Trophoblast cell (in vitro differentiated cells and primary cell): ENCODE measurements around the gene TBPL1.

Experiments
- DNase-seq, 2 donors: peaks; one replicate each; pipeline ENCODE4 v3.0.0-alpha.2; 2016
- H2AFZ ChIP-seq: 2 replicates; pipeline ENCODE4 v1.6.1; 2013; ENCODE audit warnings: low read length, moderate library complexity, mild to moderate bottlenecking; ENCODE audit not compliant: insufficient read depth, poor library complexity
- H2AK5ac ChIP-seq: 2 replicates; pipeline ENCODE4 v1.6.1; 2013; ENCODE audit warnings: mild to moderate bottlenecking, low read length
- H2BK120ac ChIP-seq: 2 replicates; pipeline ENCODE4 v1.6.1; 2013; ENCODE audit warnings: low read length, mild to moderate bottlenecking, moderate library complexity; ENCODE audit not compliant: insufficient read depth, poor library complexity
- H2BK12ac ChIP-seq: 2 replicates; pipeline ENCODE4 v1.6.1; 2013; ENCODE audit warnings: mild to moderate bottlenecking, low read length, moderate library complexity
- H2BK5ac ChIP-seq: 2 replicates; pipeline ENCODE4 v1.6.1; 2013; ENCODE audit warnings: low read length, low read depth, moderate library complexity, mild to moderate bottlenecking; ENCODE audit not compliant: poor library complexity
- H3K14ac ChIP-seq: 2 replicates; pipeline ENCODE4 v1.6.1; 2013; ENCODE audit warnings: mild to moderate bottlenecking, low read length
- H3K18ac ChIP-seq: 2 replicates; pipeline ENCODE4 v1.6.1; 2013; ENCODE audit warnings: mild to moderate bottlenecking, low read length
- H3K23ac ChIP-seq: 2 replicates; pipeline ENCODE4 v1.6.1; 2013; ENCODE audit warnings: low read length
- H3K27ac ChIP-seq: 2 replicates; pipeline ENCODE4 v1.5.1; 2013; ENCODE audit warnings: low read depth, mild to moderate bottlenecking, inconsistent platforms, low read length, moderate library complexity
- H3K27me3 ChIP-seq: 2 replicates; pipeline ENCODE4 v1.6.1; 2013; ENCODE audit warnings: inconsistent platforms, mild to moderate bottlenecking, low read length, moderate library complexity; ENCODE audit not compliant: insufficient read depth
- H3K36me3 ChIP-seq, 2 experiments: 1 replicate in 1 of 2; 2 replicates in 1 of 2; pipeline ENCODE4 v1.6.1; 2013; ENCODE audit warnings: low read length in 2 of 2, mild to moderate bottlenecking in 2 of 2, moderate library complexity in 1 of 2; ENCODE audit not compliant: insufficient read depth in 2 of 2, control insufficient read depth in 1 of 2
- H3K4ac ChIP-seq: 2 replicates; pipeline ENCODE4 v1.6.1; 2013; ENCODE audit warnings: low read depth, mild to moderate bottlenecking, low read length, moderate library complexity
- H3K4me1 ChIP-seq, 2 experiments: 1 replicate in 1 of 2; 2 replicates in 1 of 2; pipeline ENCODE4 v1.6.1; 2013; ENCODE audit warnings: low read length in 2 of 2, mild to moderate bottlenecking in 2 of 2, moderate library complexity in 1 of 2; ENCODE audit not compliant: insufficient read depth in 2 of 2, control insufficient read depth in 1 of 2
- H3K4me2 ChIP-seq: 2 replicates; pipeline ENCODE4 v1.6.1; 2013; ENCODE audit warnings: inconsistent platforms, mild to moderate bottlenecking, low read length, moderate library complexity
- H3K4me3 ChIP-seq: 2 replicates; pipeline ENCODE4 v1.5.1; 2013; ENCODE audit warnings: mild to moderate bottlenecking, low read depth, low read length, inconsistent platforms
- H3K79me1 ChIP-seq: one replicate; pipeline ENCODE4 v1.6.1; 2013; ENCODE audit warnings: low read length
- H3K79me2 ChIP-seq: 2 replicates; pipeline ENCODE4 v1.6.1; 2013; ENCODE audit warnings: low read length, mild to moderate bottlenecking; ENCODE audit not compliant: control insufficient read depth, insufficient read depth, poor library complexity
- H3K9ac ChIP-seq: 2 replicates; pipeline ENCODE4 v1.6.1; 2013; ENCODE audit warnings: mild to moderate bottlenecking, low read length
- H3K9me3 ChIP-seq: 2 replicates; pipeline ENCODE4 v1.6.1; 2013; ENCODE audit warnings: low read depth, mild to moderate bottlenecking, control low read depth, inconsistent platforms, low read length; ENCODE audit not compliant: insufficient read depth
- H4K12ac ChIP-seq: 2 replicates; pipeline ENCODE4 v1.6.1; 2013; ENCODE audit warnings: low read depth, mild to moderate bottlenecking, low read length, moderate library complexity
- H4K8ac ChIP-seq: 2 replicates; pipeline ENCODE4 v1.6.1; 2013; ENCODE audit warnings: low read depth, mild to moderate bottlenecking, low read length, moderate library complexity
- H4K91ac ChIP-seq: one replicate; pipeline ENCODE4 v1.6.1; 2013; ENCODE audit warnings: low read depth, mild to moderate bottlenecking, low read length, moderate library complexity
- WGBS: extraction: QIAGEN DNeasy Blood & Tissue Kit; methylation state at CpG from one replicate; pipeline ENCODE4 v1.1.7; 2013; ENCODE audit warnings: missing lambda C conversion rate; ENCODE audit not compliant: insufficient read length, insufficient coverage; ENCODE audit errors: extremely low coverage; 5-methylcytosine and 5-hydroxymethylcytosine counted together

Gene TBPL1

DNA sequence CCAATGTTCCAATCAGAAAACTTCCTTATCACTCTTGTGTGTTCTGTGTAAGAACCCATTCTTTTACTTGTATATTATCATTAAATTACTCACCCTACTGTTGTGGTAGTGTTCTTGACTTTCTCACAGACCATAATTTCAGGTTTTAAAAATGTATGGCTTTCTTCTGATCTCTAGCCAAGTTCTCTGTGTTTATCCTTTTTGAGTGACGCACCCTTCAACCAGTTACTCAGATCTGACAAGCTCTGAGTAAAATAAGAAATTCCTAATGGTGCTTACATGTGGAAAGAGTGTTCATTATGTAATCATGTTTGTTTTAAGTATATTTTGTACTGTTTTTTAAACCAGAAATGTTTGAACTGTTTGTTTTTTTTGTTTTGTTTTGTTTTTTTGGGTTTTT, 11.0 kb downstream of the TBPL1 start:
- Histone ChIP-seq H3K27ac (no peak overlapping the region), H2BK5ac (no peak overlapping the region), H3K4ac (no peak overlapping the region), H4K91ac (no peak overlapping the region), H3K14ac (no peak overlapping the region), H2AFZ (no peak overlapping the region), H3K27me3 (no peaks in the 10 kb centered on the region), H3K79me1 (no peaks in the 10 kb centered on the region), H4K8ac (no peak overlapping the region), H4K12ac (no peak overlapping the region), H3K18ac (no peak overlapping the region), H3K4me1 (peaks cover 0 to 2% of the 10 kb centered on the region in 2 experiments), H2AK5ac (no peak overlapping the region), H3K9ac (no peak overlapping the region), H3K9me3 (no peaks in the 10 kb centered on the region), H3K23ac (no peak overlapping the region), H2BK120ac (no peak overlapping the region), H3K36me3 (no peaks in the 10 kb centered on the region), H3K4me3 (no peak overlapping the region), H3K4me2 (no peak overlapping the region), H3K79me2 (no peaks in the 10 kb centered on the region), H2BK12ac (no peak overlapping the region)
- WGBS, result no CpG with 5 or more reads among the region's 1 CpG
- peak; percentile 36 to 71 for DNase-seq

DNA sequence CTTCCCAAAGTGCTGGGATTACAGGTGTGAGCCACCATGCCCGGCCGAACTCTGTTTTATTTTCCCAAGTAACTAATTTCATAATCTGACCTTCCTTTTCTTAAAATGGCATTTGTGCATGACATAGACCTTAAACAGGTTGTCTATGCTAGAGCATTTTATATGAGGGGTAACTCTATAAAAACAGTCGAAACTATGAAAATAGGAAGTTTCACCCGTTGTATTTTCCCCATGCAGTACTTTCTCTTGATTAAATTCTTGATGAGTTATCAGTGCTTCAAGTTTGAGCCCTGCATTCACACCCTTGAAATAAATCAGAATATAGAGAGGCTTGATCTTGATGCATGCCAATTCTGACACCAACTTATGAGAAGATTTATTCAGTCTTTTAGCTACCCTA, 11.7 kb downstream of the TBPL1 start:
- Histone ChIP-seq H3K4me2 (no peak overlapping the region), H4K91ac (no peak overlapping the region), H3K36me3 (no peaks in the 10 kb centered on the region), H2BK120ac (no peak overlapping the region), H3K79me1 (no peaks in the 10 kb centered on the region), H3K27me3 (no peaks in the 10 kb centered on the region), H3K4me3 (no peak overlapping the region), H3K4ac (no peak overlapping the region), H4K12ac (no peak overlapping the region), H3K4me1 (peaks cover 0 to 2% of the 10 kb centered on the region in 2 experiments), H3K27ac (no peak overlapping the region), H2AK5ac (no peak overlapping the region), H3K23ac (no peak overlapping the region), H4K8ac (no peak overlapping the region), H2AFZ (no peak overlapping the region), H2BK5ac (no peak overlapping the region), H2BK12ac (no peak overlapping the region), H3K18ac (no peak overlapping the region), H3K79me2 (no peaks in the 10 kb centered on the region), H3K14ac (no peak overlapping the region), H3K9me3 (no peaks in the 10 kb centered on the region), H3K9ac (no peak overlapping the region)
- WGBS, result no CpG with 5 or more reads among the region's 4 CpGs
- no peak for DNase-seq

DNA sequence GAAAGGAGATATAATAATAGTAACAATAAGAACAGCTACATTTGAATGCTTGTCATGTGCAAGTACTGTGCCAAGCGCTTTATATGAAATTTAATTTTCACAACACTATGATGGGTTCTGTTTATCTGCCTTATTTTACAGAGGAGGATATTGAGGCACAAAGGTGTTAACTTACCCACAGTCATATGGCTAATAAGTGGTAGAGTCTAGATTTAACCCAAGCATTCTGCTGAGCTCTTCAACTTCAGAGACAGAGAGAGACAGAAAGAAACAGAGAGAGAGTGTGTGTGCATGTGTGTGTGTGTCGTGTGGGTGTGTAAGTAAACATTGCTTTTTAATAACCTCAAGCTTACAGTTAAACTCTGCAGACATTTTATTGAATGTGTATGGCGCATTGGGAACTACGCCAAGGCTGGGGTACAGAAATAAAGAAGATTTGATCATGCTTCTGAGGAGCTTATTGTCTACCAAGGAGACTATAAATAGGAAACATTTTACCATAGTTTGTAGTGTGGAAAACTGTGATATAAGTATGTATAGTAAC, 12.9 kb downstream of the TBPL1 start:
- Histone ChIP-seq H3K9me3 (no peaks in the 10 kb centered on the region), H3K4me1 (peaks cover 0 to 2% of the 10 kb centered on the region in 2 experiments), H2BK5ac (no peak overlapping the region), H3K4me2 (no peak overlapping the region), H3K23ac (no peak overlapping the region), H4K8ac (no peak overlapping the region), H3K27me3 (no peaks in the 10 kb centered on the region), H3K27ac (no peak overlapping the region), H3K18ac (no peak overlapping the region), H3K4ac (no peak overlapping the region), H4K12ac (no peak overlapping the region), H2BK120ac (no peak overlapping the region), H3K9ac (no peak overlapping the region), H3K4me3 (no peak overlapping the region), H2BK12ac (no peak overlapping the region), H3K36me3 (no peaks in the 10 kb centered on the region), H3K14ac (no peak overlapping the region), H2AK5ac (no peak overlapping the region), H2AFZ (no peak overlapping the region), H4K91ac (no peak overlapping the region), H3K79me2 (no peaks in the 10 kb centered on the region), H3K79me1 (no peaks in the 10 kb centered on the region)
- WGBS, result no CpG with 5 or more reads among the region's 4 CpGs
- no peak for DNase-seq

DNA sequence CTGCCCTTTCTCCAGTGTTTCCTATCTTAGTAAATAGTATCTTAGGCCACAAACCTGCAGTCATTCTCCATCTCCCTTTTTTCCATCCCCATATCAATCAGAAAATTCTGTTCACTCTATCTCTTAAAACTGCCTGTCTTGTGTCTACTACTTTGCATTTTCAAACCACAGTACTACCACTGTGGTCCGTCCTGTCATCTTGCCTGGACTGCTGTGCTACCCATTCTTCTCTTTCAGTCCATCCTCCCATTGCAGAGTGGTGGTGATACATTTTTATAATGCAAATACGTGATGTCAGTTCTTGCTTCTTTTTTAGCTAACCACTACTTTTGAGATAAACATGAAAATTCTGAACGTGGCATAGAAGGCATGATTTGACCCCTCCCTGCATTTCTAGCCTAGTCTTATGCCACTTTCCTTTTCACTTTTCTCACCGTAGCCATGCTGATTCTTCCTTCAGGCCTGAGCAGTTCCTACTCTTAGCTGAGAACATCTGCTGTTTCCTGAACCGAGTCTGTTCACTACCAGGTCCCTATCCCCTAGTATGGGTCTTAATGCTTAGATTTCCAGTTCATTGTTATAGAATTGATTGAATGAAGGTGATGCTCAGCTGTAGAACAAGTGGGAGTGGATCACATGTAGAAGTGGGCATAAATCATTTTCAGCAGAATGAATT, 13.8 kb downstream of the TBPL1 start:
- Histone ChIP-seq H3K4ac (no peak overlapping the region), H3K9me3 (no peaks in the 10 kb centered on the region), H3K4me1 (peaks cover 0 to 2% of the 10 kb centered on the region in 2 experiments), H2BK5ac (no peak overlapping the region), H2AK5ac (no peak overlapping the region), H3K23ac (no peak overlapping the region), H4K8ac (no peak overlapping the region), H2BK12ac (no peak overlapping the region), H4K12ac (no peak overlapping the region), H3K79me1 (no peaks in the 10 kb centered on the region), H3K4me3 (no peak overlapping the region), H4K91ac (no peak overlapping the region), H2AFZ (no peak overlapping the region), H3K27ac (no peak overlapping the region), H2BK120ac (no peak overlapping the region), H3K14ac (no peak overlapping the region), H3K18ac (no peak overlapping the region), H3K9ac (no peak overlapping the region), H3K79me2 (no peaks in the 10 kb centered on the region), H3K36me3 (no peaks in the 10 kb centered on the region), H3K4me2 (no peak overlapping the region), H3K27me3 (no peaks in the 10 kb centered on the region)
- DNase-seq, result no peak
- WGBS, result no CpG with 5 or more reads among the region's 5 CpGs
